Spleen (tissue), 7 donors: ENCODE data around the gene TMEM92.

ENCODE experiments used
- POLR2A ChIP-seq, 3 donors: fragments of 450-650 bp; IDR thresholded peaks; one replicate each; pipeline ENCODE4 v1.5.1; 2017; ENCODE audit warnings: antibody characterized with exemption in 3 of 3, mild to moderate bottlenecking in 1 of 3
- POLR2AphosphoS5 ChIP-seq, 3 donors: sonication (generic); formaldehyde crosslinking; IDR thresholded peaks; one replicate each; pipeline ENCODE4 v1.5.1; 2017; ENCODE audit warnings: antibody characterized with exemption in 3 of 3
- TF ChIP-seq, protein P1 (sequence below), 11 experiments: fragments of 200-600 bp in 7 of 11; fragments of 450-650 bp in 4 of 11; sonication (generic) in 4 of 11; IDR thresholded peaks in 8 of 11; conservative IDR thresholded peaks in 3 of 11; 1 replicate in 7 of 11; 2 replicates in 4 of 11; pipeline versions ENCODE4 v1.4.0 to v1.8.0; 2016 to 2021; ENCODE audit warnings: antibody characterized with exemption in 11 of 11, inconsistent platforms in 4 of 11, mild to moderate bottlenecking in 1 of 11
- donor health status: DM: no; HTN: no; CAD: no; lungs with moderate emphysema.
- donor health status: DM: no; HTN: no; CAD: no.
- donor health status: DM: no; HTN: no; CAD: no.

DNA sequence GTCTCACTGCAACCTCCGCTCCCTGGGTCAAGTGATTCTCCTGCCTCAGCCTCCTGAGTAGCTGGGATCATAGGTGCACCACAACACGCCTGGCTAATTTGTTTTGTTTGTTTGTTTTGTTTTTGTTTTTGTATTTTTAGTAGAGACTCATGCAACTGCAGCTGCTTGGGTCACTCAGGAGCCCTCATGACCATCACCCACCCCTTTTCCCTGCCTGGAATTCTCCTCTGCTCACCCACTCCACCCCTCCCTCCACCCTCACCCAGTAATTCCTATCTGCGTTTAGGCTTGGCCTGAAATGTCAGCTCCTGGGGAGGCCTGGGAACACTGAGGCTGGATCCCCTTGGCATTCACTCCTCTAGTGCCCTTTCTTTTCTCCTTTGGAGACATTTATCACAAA, 25.5 kb downstream of the TMEM92 start:
- TF ChIP-seq POLR2AphosphoS5 (IDR thresholded peaks at IDR 0.05) (no peak), POLR2A (IDR thresholded peaks at IDR 0.05) (no peak)
- TF ChIP-seq, protein P1, sequence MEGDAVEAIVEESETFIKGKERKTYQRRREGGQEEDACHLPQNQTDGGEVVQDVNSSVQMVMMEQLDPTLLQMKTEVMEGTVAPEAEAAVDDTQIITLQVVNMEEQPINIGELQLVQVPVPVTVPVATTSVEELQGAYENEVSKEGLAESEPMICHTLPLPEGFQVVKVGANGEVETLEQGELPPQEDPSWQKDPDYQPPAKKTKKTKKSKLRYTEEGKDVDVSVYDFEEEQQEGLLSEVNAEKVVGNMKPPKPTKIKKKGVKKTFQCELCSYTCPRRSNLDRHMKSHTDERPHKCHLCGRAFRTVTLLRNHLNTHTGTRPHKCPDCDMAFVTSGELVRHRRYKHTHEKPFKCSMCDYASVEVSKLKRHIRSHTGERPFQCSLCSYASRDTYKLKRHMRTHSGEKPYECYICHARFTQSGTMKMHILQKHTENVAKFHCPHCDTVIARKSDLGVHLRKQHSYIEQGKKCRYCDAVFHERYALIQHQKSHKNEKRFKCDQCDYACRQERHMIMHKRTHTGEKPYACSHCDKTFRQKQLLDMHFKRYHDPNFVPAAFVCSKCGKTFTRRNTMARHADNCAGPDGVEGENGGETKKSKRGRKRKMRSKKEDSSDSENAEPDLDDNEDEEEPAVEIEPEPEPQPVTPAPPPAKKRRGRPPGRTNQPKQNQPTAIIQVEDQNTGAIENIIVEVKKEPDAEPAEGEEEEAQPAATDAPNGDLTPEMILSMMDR (IDR thresholded peaks at IDR 0.05 in 8 of 11, conservative IDR thresholded peaks at IDR 0.05 in 3 of 11) = no peak
